Erythroblast (primary cell): ENCODE data around the gene GANAB.

Experiments used
- GATA1 ChIP-seq: IDR thresholded peaks from 2 replicates; pipeline ENCODE4 v1.6.1; 2011; ENCODE audit warnings: low read depth, mild to moderate bottlenecking, control low read depth, low read length, moderate library complexity
- POLR2A ChIP-seq: IDR thresholded peaks from 2 replicates; pipeline ENCODE4 v1.6.1; 2011; ENCODE audit warnings: mild to moderate bottlenecking, low read length

GRCh38 chr11:62580959-62581715 lies 65.3 kb downstream of the GANAB start:
- TF ChIP-seq POLR2A (no peak), GATA1 (no peak)
